Measurements from ENCODE around the gene PPT2.

The PPT2 gene

DNA sequence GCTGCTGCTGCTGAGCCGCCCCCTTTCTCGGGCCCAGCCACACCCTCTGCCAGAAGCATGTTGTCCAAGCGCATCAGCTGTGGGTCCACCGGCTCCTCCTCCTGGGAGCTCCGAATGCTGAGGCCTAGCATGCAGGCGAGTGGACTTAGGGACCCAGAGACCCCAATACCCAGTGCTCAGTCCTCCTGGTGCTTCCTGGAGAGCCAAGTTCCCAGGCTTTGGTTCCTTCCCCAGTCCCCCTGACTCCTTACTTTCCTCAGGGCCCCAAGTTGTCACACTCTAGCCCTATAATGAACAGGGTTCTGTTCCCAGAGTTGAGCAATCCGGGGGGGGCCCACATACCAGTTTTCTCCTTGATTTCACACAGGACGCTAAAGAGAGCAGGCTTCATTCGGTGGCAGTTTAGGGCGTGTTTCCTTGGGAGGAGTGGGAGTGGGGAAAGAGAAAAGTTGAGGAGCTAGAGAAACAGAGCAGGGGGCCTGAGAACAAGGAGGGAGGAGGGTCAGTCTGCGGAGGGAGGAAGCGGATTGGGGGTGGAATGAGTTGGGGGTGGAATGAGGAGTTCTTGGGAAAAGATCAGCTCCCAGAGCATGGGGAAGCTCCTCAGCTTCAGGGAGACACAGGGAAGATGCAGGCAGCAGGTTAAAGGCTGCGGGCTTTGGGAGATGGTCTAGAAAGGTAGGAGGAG lies 34.6 kb downstream of the PPT2 start:
- no peak for DNase-seq (ENCODE audit: low read depth in 1 of 2, low spot score in 1 of 2)
- Histone ChIP-seq H3K27me3 (ENCODE audit: insufficient read depth, poor library complexity, severe bottlenecking) (no peaks in the 10 kb centered on the region), H3K4me3 (replicated peaks; ENCODE audit: insufficient read depth, low read length) (peak overlapping the region; percentile 71), H3K27ac (replicated peaks) (peak overlapping the region; percentile 95)
- TF ChIP-seq POLR2AphosphoS5 (IDR thresholded peaks at IDR 0.05; ENCODE audit: low read depth) (no peak), SPI1 (IDR thresholded peaks at IDR 0.05; ENCODE audit: borderline replicate concordance, low read depth) (no peak), GABPA (IDR thresholded peaks at IDR 0.05; ENCODE audit: low read depth) (no peak)
- TF ChIP-seq, protein P1, sequence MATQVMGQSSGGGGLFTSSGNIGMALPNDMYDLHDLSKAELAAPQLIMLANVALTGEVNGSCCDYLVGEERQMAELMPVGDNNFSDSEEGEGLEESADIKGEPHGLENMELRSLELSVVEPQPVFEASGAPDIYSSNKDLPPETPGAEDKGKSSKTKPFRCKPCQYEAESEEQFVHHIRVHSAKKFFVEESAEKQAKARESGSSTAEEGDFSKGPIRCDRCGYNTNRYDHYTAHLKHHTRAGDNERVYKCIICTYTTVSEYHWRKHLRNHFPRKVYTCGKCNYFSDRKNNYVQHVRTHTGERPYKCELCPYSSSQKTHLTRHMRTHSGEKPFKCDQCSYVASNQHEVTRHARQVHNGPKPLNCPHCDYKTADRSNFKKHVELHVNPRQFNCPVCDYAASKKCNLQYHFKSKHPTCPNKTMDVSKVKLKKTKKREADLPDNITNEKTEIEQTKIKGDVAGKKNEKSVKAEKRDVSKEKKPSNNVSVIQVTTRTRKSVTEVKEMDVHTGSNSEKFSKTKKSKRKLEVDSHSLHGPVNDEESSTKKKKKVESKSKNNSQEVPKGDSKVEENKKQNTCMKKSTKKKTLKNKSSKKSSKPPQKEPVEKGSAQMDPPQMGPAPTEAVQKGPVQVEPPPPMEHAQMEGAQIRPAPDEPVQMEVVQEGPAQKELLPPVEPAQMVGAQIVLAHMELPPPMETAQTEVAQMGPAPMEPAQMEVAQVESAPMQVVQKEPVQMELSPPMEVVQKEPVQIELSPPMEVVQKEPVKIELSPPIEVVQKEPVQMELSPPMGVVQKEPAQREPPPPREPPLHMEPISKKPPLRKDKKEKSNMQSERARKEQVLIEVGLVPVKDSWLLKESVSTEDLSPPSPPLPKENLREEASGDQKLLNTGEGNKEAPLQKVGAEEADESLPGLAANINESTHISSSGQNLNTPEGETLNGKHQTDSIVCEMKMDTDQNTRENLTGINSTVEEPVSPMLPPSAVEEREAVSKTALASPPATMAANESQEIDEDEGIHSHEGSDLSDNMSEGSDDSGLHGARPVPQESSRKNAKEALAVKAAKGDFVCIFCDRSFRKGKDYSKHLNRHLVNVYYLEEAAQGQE (IDR thresholded peaks at IDR 0.05; ENCODE audit: insufficient replicate concordance, low read depth), result no peak
- TF ChIP-seq, protein P2, sequence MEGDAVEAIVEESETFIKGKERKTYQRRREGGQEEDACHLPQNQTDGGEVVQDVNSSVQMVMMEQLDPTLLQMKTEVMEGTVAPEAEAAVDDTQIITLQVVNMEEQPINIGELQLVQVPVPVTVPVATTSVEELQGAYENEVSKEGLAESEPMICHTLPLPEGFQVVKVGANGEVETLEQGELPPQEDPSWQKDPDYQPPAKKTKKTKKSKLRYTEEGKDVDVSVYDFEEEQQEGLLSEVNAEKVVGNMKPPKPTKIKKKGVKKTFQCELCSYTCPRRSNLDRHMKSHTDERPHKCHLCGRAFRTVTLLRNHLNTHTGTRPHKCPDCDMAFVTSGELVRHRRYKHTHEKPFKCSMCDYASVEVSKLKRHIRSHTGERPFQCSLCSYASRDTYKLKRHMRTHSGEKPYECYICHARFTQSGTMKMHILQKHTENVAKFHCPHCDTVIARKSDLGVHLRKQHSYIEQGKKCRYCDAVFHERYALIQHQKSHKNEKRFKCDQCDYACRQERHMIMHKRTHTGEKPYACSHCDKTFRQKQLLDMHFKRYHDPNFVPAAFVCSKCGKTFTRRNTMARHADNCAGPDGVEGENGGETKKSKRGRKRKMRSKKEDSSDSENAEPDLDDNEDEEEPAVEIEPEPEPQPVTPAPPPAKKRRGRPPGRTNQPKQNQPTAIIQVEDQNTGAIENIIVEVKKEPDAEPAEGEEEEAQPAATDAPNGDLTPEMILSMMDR (IDR thresholded peaks at IDR 0.05; ENCODE audit: insufficient read depth, low read length), result no peak

DNA sequence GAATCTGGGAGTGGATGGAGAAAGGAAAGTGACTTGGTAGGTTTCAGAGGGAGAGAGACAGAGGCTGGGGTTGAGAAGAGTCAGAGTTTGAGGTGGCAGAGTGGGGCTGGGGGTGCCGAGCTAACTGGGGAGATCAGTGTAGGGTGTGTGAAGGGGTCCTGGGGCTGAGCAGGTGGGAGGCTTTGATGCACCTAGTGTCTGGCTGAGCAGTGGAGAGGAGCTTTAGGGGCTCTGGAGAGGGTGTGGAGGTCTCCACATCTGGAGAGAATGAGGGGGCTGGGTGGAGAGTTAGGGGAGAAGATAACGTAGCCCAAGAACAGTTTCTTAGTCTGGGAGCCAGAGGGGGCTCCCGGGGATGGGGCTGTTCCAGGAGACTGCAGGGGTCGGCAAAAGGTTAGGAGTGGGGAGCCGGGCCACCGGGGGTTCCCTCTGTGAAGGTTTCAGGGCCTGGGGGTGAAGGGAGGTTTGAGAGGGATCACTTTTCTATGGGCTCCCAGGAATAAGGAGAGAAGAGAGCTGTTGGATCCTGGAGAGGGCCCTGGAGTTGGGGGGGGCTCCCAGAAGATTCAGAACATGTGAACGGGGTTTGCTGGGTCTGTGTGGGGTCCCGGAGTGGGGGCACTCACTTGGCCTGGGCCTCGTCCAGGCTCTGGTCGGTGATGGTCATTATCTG lies 35.3 kb downstream of the PPT2 start:
- peak overlapping the region; percentile 95 for H3K27ac ChIP-seq (replicated peaks)
- H3K4me3 ChIP-seq (replicated peaks; ENCODE audit: insufficient read depth, low read length), result peak overlapping the region; percentile 71
- TF ChIP-seq GABPA (IDR thresholded peaks at IDR 0.05; ENCODE audit: low read depth) (no peak), POLR2AphosphoS5 (IDR thresholded peaks at IDR 0.05; ENCODE audit: low read depth) (0 out of 2 replicates have a peak, but pooled peaks have one; percentile 5)
- no peaks in the 10 kb centered on the region for H3K27me3 ChIP-seq (ENCODE audit: insufficient read depth, poor library complexity, severe bottlenecking)
- no peak for DNase-seq (ENCODE audit: low read depth in 1 of 2, low spot score in 1 of 2)

DNA sequence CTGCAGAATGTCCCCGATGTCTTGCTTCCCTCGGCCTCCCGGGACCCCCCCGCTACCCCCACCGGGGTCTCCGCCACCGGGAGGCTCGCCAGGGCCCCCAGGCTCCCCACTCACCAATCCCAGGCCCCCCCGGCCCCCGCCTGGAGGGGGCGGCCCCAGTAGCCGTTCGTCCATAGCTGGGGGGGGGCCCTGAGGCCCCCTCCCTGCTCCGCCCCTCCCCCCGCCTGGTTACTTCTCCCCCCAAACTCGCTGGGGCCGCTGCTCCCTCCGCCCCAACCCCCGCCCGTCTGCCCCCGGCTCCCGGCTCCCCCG lies 35.8 kb downstream of the PPT2 start:
- peak overlapping the region; percentile 95 for H3K27ac ChIP-seq (replicated peaks)

More for the DNA sequence above, 35.8 kb downstream of the PPT2 start:
- TF ChIP-seq, protein P2 (IDR thresholded peaks at IDR 0.05; ENCODE audit: insufficient read depth, low read length), result no peak
- TF ChIP-seq POLR2AphosphoS5 (IDR thresholded peaks at IDR 0.05; ENCODE audit: low read depth) (no peak), GABPA (IDR thresholded peaks at IDR 0.05; ENCODE audit: low read depth) (no peak), SPI1 (IDR thresholded peaks at IDR 0.05; ENCODE audit: borderline replicate concordance, low read depth) (no peak)
- TF ChIP-seq, protein P1 (IDR thresholded peaks at IDR 0.05; ENCODE audit: insufficient replicate concordance, low read depth), result no peak
- Histone ChIP-seq H3K27me3 (ENCODE audit: insufficient read depth, poor library complexity, severe bottlenecking) (no peaks in the 10 kb centered on the region), H3K4me3 (replicated peaks; ENCODE audit: insufficient read depth, low read length) (peak overlapping the region; percentile 71)
- no peak for DNase-seq (ENCODE audit: low read depth in 1 of 2, low spot score in 1 of 2)
